IMR-90 (cell line): ENCODE measurements around the gene AMBRA1.

Experiments used
- BHLHE40 ChIP-seq: fragments of 150-350 bp; IDR thresholded peaks from 2 replicates; pipeline ENCODE4 v1.6.1; 2016; ENCODE audit warnings: mild to moderate bottlenecking, low read depth, low read length
- CEBPB ChIP-seq: IDR thresholded peaks from 2 replicates; pipeline ENCODE4 v1.6.1; 2012; ENCODE audit warnings: low read depth, low read length, improper control_type of control experiment
- CTCF ChIP-seq: conservative IDR thresholded peaks from 2 replicates; pipeline ENCODE4 v1.5.1; 2012; ENCODE audit warnings: mild to moderate bottlenecking, low read depth, low read length, improper control_type of control experiment
- MAFK ChIP-seq: IDR thresholded peaks from 2 replicates; pipeline ENCODE4 v1.6.1; 2012; ENCODE audit warnings: low read depth, low read length, improper control_type of control experiment
- MXI1 ChIP-seq: IDR thresholded peaks from 2 replicates; pipeline ENCODE4 v1.6.1; 2012; ENCODE audit warnings: low read depth, mild to moderate bottlenecking, low read length, moderate library complexity, borderline replicate concordance
- NFE2L2 ChIP-seq: fragments of 150-350 bp; IDR thresholded peaks from 2 replicates; pipeline ENCODE4 v1.6.1; 2016; ENCODE audit warnings: low read depth, mild to moderate bottlenecking, low read length
- POLR2A ChIP-seq: IDR thresholded peaks from 2 replicates; pipeline ENCODE4 v1.6.1; 2012; ENCODE audit warnings: mild to moderate bottlenecking, low read depth, low read length
- RAD21 ChIP-seq: IDR thresholded peaks from 2 replicates; pipeline ENCODE4 v1.6.1; 2012; ENCODE audit warnings: low read length, improper control_type of control experiment
- RCOR1 ChIP-seq: IDR thresholded peaks from 2 replicates; pipeline ENCODE4 v1.6.1; 2012; ENCODE audit warnings: mild to moderate bottlenecking, low read length, improper control_type of control experiment; ENCODE audit not compliant: insufficient replicate concordance
- RFX5 ChIP-seq: IDR thresholded peaks from 2 replicates; pipeline ENCODE4 v1.8.0; 2012; ENCODE audit warnings: low read depth, mild to moderate bottlenecking, low read length, moderate library complexity
- SMC3 ChIP-seq: fragments of 150-350 bp; IDR thresholded peaks from 2 replicates; pipeline ENCODE4 v1.6.1; 2016; ENCODE audit warnings: low read depth, mild to moderate bottlenecking, antibody characterized with exemption, low read length, moderate library complexity
- USF2 ChIP-seq: fragments of 150-350 bp; IDR thresholded peaks from 2 replicates; pipeline ENCODE4 v1.6.1; 2017; ENCODE audit warnings: mild to moderate bottlenecking, antibody characterized with exemption, low read length, low read depth
- TF ChIP-seq, protein P1 (sequence below): fragments of 150-350 bp; IDR thresholded peaks from 2 replicates; pipeline ENCODE4 v1.6.1; 2016; ENCODE audit warnings: low read depth, mild to moderate bottlenecking, low read length, moderate library complexity, borderline replicate concordance

- TF ChIP-seq CTCF = no peak
- no peak for TF ChIP-seq BHLHE40
- TF ChIP-seq RAD21 = no peak
- no peak for TF ChIP-seq RFX5
- TF ChIP-seq POLR2A = no peak
- no peak for TF ChIP-seq NFE2L2
- no peak for TF ChIP-seq CEBPB
- TF ChIP-seq, protein P1, sequence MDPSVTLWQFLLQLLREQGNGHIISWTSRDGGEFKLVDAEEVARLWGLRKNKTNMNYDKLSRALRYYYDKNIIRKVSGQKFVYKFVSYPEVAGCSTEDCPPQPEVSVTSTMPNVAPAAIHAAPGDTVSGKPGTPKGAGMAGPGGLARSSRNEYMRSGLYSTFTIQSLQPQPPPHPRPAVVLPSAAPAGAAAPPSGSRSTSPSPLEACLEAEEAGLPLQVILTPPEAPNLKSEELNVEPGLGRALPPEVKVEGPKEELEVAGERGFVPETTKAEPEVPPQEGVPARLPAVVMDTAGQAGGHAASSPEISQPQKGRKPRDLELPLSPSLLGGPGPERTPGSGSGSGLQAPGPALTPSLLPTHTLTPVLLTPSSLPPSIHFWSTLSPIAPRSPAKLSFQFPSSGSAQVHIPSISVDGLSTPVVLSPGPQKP = no peak
- no peak for TF ChIP-seq MAFK
- TF ChIP-seq RCOR1 = no peak
- no peak for TF ChIP-seq USF2
- no peak for TF ChIP-seq MXI1
- TF ChIP-seq SMC3 = no peak
Measured at GRCh38 chr11:46370253-46370652, 223.6 kb downstream of the AMBRA1 start.
